NCI-H69 (cell line): ENCODE results near the gene RAB11FIP5.
"Not testable (repeated sequence)": the region's sequence is repeated elsewhere in the genome, so short reads cannot be mapped to it uniquely, and the experiment has no call there.

Source experiments
- DNase-seq: peaks from one replicate; lab custom pipeline; 2025; lab: John Stamatoyannopoulos, UW

Gene RAB11FIP5

GRCh38 chr2:73111073-73112025 lies 1.4 kb downstream of the RAB11FIP5 start:
- DNase-seq: peak; percentile 9

- DNase-seq: no peak
Measured at GRCh38 chr2:73110168-73111072, 2.3 kb downstream of the RAB11FIP5 start.

- DNase-seq: no peak
Measured at GRCh38 chr2:73109431-73110167, 3.1 kb downstream of the RAB11FIP5 start.

GRCh38 chr2:73107211-73107926 lies 5.4 kb downstream of the RAB11FIP5 start:
- no peak for DNase-seq

- no peak for DNase-seq
Measured at GRCh38 chr2:73106791-73107190, 6.0 kb downstream of the RAB11FIP5 start.

GRCh38 chr2:73105511-73105971 lies 7.2 kb downstream of the RAB11FIP5 start:
- DNase-seq: no peak

GRCh38 chr2:73104933-73105332 lies 7.8 kb downstream of the RAB11FIP5 start:
- DNase-seq: no peak

GRCh38 chr2:73103018-73103542 lies 9.7 kb downstream of the RAB11FIP5 start:
- no peak for DNase-seq

- no peak for DNase-seq
Measured at GRCh38 chr2:73101626-73102256, 11.0 kb downstream of the RAB11FIP5 start.

- DNase-seq: no peak
Measured at GRCh38 chr2:73100956-73101355, 11.8 kb downstream of the RAB11FIP5 start.

GRCh38 chr2:73099486-73099885 lies 13.3 kb downstream of the RAB11FIP5 start:
- DNase-seq: no peak

GRCh38 chr2:73095910-73096309 lies 16.8 kb downstream of the RAB11FIP5 start:
- no peak for DNase-seq

- DNase-seq: not testable (repeated sequence)
Measured at GRCh38 chr2:73093601-73094218, 19.0 kb downstream of the RAB11FIP5 start.

- DNase-seq: no peak
Measured at GRCh38 chr2:73092146-73092783, 20.5 kb downstream of the RAB11FIP5 start.

- no peak for DNase-seq
Measured at GRCh38 chr2:73091696-73092095, 21.1 kb downstream of the RAB11FIP5 start.

GRCh38 chr2:73091164-73091563 lies 21.6 kb downstream of the RAB11FIP5 start:
- no peak for DNase-seq

- DNase-seq: no peak
Measured at GRCh38 chr2:73089270-73090030, 23.3 kb downstream of the RAB11FIP5 start.

- no peak for DNase-seq
Measured at GRCh38 chr2:73088703-73089102, 24.0 kb downstream of the RAB11FIP5 start.

GRCh38 chr2:73088211-73088610 lies 24.5 kb downstream of the RAB11FIP5 start:
- no peak for DNase-seq
